GM12873 (cell line): Measurements from ENCODE around the gene TRPC1.
A peak's percentile ranks its signal among the peaks of the same experiment; 100 is the strongest.

ENCODE experiments used
- TF ChIP-seq, protein P1 (sequence below): IDR thresholded peaks from 2 replicates; pipeline ENCODE4 v1.5.1; 2012; ENCODE audit warnings: low read depth, mild to moderate bottlenecking, moderate library complexity, low read length, control low read depth; ENCODE audit not compliant: insufficient read depth; ENCODE audit errors: missing control alignments

The TRPC1 gene

DNA sequence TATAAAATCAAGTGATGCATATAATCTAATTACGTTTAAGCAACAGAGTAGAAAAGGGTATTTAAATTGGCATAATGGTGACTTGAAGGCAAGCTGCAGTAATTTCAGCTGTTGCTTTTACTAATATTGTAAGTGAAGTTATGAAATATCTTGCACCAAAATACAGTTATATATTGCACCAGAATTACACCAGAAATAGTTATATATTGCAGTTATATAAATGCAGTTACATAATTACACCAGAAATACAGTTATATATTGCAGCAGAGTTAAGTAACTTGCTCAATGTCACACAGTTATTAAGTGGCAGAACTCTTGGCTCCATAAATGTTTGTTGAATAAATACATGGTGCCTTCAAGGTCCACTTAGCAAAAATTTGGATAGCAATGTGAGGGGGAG, 113.7 kb downstream of the TRPC1 start:
- TF ChIP-seq, protein P1, sequence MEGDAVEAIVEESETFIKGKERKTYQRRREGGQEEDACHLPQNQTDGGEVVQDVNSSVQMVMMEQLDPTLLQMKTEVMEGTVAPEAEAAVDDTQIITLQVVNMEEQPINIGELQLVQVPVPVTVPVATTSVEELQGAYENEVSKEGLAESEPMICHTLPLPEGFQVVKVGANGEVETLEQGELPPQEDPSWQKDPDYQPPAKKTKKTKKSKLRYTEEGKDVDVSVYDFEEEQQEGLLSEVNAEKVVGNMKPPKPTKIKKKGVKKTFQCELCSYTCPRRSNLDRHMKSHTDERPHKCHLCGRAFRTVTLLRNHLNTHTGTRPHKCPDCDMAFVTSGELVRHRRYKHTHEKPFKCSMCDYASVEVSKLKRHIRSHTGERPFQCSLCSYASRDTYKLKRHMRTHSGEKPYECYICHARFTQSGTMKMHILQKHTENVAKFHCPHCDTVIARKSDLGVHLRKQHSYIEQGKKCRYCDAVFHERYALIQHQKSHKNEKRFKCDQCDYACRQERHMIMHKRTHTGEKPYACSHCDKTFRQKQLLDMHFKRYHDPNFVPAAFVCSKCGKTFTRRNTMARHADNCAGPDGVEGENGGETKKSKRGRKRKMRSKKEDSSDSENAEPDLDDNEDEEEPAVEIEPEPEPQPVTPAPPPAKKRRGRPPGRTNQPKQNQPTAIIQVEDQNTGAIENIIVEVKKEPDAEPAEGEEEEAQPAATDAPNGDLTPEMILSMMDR: no peak

DNA sequence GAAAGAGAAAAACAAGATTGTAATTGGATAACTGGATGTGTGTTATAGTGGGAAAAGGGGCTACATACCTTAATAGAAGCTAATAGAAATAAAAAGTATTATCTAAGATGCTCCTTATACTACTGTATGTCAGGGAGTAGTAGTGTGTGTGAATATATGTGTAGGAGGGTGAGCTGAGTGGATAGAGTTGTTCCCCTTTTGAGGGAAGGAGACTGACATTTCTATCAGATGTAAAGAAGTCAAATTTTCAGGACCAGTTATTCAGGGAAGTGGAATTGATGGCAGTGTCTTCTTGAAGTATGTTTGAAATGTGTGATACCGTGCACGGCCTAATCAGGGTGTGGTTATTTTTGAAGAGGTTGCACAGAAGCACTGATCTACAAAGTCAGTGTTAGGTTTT, 116.0 kb downstream of the TRPC1 start:
- TF ChIP-seq, protein P1: no peak

DNA sequence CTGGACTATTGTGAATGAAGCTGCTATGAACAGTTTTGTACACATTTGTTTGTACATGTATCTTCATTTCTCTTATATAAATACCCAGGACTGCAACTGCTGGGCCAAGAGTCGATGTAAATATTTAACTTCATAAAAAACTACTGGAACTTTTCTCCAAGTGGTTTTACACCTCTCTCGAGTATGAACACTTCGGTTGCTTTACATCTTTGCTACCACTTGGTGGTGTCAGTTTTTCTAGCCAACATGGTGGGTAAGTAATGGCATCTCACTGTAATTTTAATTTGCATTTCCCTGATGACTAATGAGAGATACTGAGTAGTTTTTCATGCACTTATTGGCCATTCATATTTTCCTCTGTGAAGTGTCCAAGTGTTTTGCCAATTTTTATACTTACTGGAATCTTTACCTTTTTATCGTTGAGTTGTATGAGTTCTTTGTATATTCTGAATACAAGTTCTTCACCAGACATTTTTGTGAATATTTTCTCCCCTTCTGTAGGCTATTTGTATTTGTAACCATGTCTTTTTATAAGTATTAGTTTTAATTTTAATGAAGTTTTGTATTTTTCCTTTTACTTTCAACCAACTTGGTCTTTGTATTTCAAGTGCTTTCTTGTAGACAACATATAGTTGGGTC, 120.6 kb downstream of the TRPC1 start:
- TF ChIP-seq, protein P1: peak; percentile 57

DNA sequence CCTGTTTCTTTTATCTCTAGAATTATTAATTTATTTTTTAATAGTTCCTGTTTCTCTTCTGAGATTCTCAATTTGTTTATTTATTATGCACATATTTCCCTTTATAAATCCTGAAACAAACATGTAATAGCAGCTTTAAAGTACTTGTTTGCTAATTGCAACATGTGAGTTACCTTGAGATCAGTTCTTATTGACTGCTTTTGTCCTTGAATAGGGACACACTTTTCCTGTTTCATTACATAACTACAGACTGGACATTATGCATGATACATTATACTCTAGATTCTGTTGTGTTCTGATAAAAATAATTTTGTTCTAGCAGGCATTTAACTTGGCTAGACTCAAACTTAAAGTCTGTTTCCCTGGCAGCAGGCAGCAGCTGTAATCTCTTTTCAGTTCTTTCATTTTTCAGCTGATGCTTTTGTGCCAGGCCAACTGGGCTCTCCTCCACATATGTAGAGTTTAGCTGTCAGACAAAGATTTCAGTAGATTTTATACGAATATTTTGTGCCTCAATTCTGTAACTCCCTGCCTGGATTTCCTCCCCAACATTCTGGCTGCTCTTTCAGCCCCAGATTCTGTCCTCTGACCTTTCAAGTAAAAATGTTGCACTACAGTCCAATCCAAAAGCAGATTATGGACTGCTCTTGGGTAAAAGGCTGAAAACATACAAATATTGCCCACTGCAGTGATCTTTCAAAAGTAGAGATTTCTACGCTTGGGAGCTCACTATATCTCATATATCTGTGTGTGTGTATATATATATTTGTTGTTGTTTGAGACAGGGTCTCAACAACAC, 123.1 kb downstream of the TRPC1 start:
- TF ChIP-seq, protein P1: no peak

DNA sequence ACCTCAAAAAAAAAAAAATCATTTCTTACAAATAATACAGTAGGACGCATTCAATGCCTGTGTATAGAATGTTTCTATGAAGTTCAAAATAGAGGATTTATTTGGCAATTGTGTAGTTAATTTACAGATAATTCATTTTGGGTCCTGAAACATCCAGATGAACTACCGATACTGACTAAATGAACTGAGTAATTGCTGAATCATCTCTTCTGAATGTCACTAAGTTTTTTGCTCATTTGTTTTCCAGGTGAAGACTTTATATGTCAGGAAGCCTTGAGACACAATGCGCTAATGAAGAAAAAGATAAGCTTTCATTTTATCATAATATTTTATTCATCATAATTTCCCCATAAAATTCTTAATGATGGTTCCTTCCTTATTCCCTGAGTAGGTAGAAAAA, 125.3 kb downstream of the TRPC1 start:
- TF ChIP-seq, protein P1: no peak

DNA sequence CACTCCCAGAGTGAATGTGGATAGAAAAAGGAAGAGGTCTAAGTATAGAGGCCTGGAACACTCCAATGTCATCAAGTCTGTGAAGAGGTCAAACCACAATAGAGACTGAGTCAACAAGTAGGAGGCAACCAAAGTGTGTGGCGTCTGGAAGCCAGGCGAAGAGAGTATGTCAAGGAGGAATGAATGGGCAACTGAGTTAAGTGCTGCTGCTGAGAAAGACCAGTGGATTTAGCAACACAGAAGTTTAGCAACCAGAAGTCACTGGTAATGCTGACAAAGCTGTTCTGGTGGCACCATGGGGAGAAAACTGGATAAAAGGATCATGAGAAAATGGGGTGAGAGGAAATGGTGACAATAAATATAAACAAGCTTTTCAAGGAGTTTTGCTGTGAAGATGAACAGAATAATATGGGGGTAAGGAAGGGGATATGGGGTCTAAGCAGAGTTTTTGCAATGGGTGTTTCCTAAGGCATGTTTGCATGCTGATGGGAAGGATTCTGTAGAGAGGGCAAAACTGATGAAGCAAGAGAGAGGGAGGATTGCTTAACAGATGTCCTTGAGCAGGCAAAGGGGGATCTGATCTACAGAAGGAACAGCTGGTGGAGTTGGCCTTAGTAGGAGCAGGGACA, 126.7 kb downstream of the TRPC1 start:
- TF ChIP-seq, protein P1: no peak

DNA sequence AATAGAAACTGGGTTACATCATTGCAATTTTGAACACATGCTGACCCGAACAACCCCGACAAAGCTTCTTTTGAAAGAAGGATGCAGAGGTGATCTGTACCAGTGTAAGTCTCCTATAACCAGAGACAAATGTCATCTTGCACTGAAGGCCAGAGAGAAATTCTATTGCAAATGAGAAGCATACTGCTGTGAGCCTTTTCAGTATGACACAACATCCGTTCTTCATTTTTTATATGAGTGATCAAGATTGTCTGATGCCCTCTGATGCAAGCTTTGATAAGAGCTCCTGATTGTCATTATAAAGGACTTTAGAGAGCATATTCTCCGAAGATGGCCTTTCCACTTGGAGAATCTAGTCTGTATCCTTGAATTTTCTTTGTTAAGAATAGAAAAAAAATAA, 128.2 kb downstream of the TRPC1 start:
- TF ChIP-seq, protein P1: no peak
